Ascending aorta (tissue), 2 donors: ENCODE measurements around the gene SLC23A3. TPM values are rescaled to one million over a fixed set of nuclear protein-coding genes. Genes with fewer than 3 reads are reported as not detected.

Source experiments
- DNase-seq, 2 donors: peaks; one replicate each; pipeline ENCODE4 v3.0.0-alpha.2; 2019; ENCODE audit warnings: low spot score in 2 of 2
- H3K27ac ChIP-seq, 2 donors: fragments of 200-600 bp; sonication (generic); one replicate each; pipeline ENCODE4 v1.5.1; 2016 to 2017; ENCODE audit warnings: mild to moderate bottlenecking in 1 of 2
- H3K27me3 ChIP-seq: fragments of 200-600 bp; sonication (generic); one replicate; pipeline ENCODE4 v1.5.1; 2017
- H3K36me3 ChIP-seq, 2 donors: fragments of 200-600 bp; sonication (generic); one replicate each; pipeline ENCODE4 v1.5.1; 2016
- H3K4me1 ChIP-seq, 2 donors: fragments of 200-600 bp; sonication (generic); one replicate each; pipeline ENCODE4 v1.5.1; 2016 to 2017; ENCODE audit warnings: mild to moderate bottlenecking in 1 of 2
- H3K4me3 ChIP-seq, 2 donors: fragments of 200-600 bp; sonication (generic); one replicate each; pipeline ENCODE4 v1.5.1; 2016 to 2017; ENCODE audit warnings: mild to moderate bottlenecking in 1 of 2
- H3K9me3 ChIP-seq, 2 donors: fragments of 200-600 bp; sonication (generic); one replicate each; pipeline ENCODE4 v1.5.1; 2016
- CTCF ChIP-seq, 3 experiments: fragments of 200-600 bp in 2 of 3; fragments of 450-650 bp in 1 of 3; sonication (generic) in 2 of 3; IDR thresholded peaks; one replicate each; pipeline ENCODE4 v1.5.1; 2016 to 2019; ENCODE audit warnings: antibody characterized with exemption in 3 of 3, mild to moderate bottlenecking in 1 of 3, moderate library complexity in 1 of 3
- intact Hi-C: fragments of 100-400 bp; cut with DNase I; formaldehyde crosslinking; loops from one replicate; pipeline ENCODE4 v1.15.1; 2023
- total RNA-seq: library from RNA; depleted of rRNA; stranded (reverse); fragments of >200 nt; gene quantifications from one replicate; pipeline ENCODE4 v1.1.0, GENCODE V29; 2016

The SLC23A3 gene
- total RNA-seq, 1 donor from 2014 or later, result 14.2 TPM

DNA sequence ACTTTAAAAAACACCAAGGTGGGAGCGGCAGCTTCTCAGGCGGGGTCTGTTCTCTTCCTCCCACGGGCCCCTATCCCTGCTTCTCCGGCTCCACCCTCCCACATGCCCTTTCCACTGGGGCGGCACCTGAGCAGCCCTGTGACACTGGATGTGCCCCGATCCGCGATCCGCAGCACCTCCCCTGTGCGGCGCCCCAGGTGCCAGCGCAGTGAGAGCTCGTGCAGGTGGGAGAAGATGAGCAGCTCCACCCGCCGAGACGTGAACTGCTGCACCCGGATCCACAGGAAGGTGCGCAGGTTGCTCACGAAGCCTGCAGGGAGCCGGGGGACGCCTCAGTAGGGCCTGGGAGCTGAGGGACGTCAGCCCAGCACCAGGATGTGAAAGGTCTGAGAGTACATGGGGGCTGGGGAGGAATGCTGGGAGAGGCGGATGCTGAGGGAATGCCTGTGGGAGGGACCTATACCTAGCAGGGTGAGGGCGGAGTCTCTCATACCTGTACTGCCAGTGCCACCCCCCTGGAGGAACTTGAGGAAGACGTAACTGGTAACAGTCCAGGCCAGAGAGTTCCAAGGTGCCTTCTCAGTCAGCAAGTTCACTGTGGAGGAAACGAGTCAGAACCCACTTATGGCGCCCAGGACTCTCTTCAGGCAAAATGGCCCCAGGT, 46.2 kb upstream of the SLC23A3 start:
- Histone ChIP-seq H3K4me1 (peaks cover 12 to 31% of the 10 kb centered on the region in 2 donors), H3K27ac (peak overlapping the region; percentile 44 to 92), H3K9me3 (no peaks in the 10 kb centered on the region), H3K36me3 (peaks cover 39 to 54% of the 10 kb centered on the region in 2 donors), H3K27me3 (no peaks in the 10 kb centered on the region), H3K4me3 (no peak overlapping the region)
- intact Hi-C loops, result loop anchor here (10.0 kb wide), 1 partner anchor 469 kb away; no protein-coding TSS in a partner anchor
- DNase-seq, result no peak
- no peak for TF ChIP-seq CTCF (IDR thresholded peaks at IDR 0.05)

DNA sequence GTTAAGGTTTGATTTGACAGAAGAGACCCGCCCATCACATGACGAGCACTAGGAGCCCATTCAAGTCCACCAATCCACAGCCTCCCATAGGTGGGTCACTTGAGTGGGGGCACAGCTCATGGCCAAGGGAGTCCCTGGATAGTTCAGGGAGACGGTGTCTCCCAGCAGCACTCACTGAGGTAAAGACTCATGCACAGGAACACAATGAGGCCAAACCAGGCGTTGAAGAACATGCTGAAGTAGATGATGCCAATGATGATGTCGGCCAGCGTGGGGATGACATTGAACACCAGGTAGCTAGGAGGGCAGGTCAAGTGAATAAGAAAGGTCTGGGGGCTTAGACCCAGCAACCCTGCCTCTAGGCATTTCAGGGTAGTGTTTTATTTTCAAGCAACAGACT, 45.0 kb upstream of the SLC23A3 start:
- no peaks in the 10 kb centered on the region for H3K9me3 ChIP-seq
- no peak overlapping the region for H3K27ac ChIP-seq
- no peak overlapping the region for H3K4me3 ChIP-seq
- no peak for DNase-seq
- H3K36me3 ChIP-seq, result peaks cover 34 to 50% of the 10 kb centered on the region in 2 donors
- H3K4me1 ChIP-seq, result peaks cover 11 to 27% of the 10 kb centered on the region in 2 donors
- no peak for TF ChIP-seq CTCF (IDR thresholded peaks at IDR 0.05)
- intact Hi-C loops, result loop anchor here (10.0 kb wide), 1 partner anchor 470 kb away; no protein-coding TSS in a partner anchor
- H3K27me3 ChIP-seq, result no peaks in the 10 kb centered on the region

DNA sequence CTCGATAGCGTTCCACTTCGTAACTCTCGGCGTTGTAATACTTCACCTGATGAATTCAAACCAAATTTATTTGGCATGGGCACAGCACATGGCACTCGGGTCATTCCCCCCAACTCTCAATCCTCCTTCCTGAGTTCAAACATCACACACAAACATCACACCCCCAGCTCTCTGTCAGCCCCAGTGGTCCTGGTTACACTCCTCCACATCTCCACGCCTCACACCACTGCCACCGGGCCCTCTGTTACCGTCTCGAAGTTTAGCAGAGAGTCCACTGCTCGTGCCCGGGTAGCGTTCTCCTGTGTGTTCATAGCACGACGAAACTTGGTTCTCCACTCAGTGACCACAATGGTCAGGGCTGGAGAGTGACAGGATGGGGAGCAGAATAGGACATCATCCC, 44.3 kb upstream of the SLC23A3 start:
- intact Hi-C loops, result loop anchor here (10.0 kb wide), 1 partner anchor 471 kb away; no protein-coding TSS in a partner anchor
- no peak for TF ChIP-seq CTCF (IDR thresholded peaks at IDR 0.05)
- Histone ChIP-seq H3K4me3 (no peak overlapping the region), H3K4me1 (peaks cover 5 to 20% of the 10 kb centered on the region in 2 donors), H3K27ac (no peak overlapping the region), H3K27me3 (no peaks in the 10 kb centered on the region), H3K36me3 (peaks cover 37 to 56% of the 10 kb centered on the region in 2 donors), H3K9me3 (no peaks in the 10 kb centered on the region)
- DNase-seq, result no peak

GRCh38 chr2:219213486-219214071, 43.8 kb upstream of the SLC23A3 start:
- DNase-seq, result peak in 1 of 2 donors; percentile 38
- H3K4me3 ChIP-seq, result no peak overlapping the region
- peaks cover 42 to 62% of the 10 kb centered on the region in 2 donors for H3K36me3 ChIP-seq
- peaks cover 5 to 20% of the 10 kb centered on the region in 2 donors for H3K4me1 ChIP-seq
- no peak for TF ChIP-seq CTCF (IDR thresholded peaks at IDR 0.05)
- H3K27ac ChIP-seq, result no peak overlapping the region
- H3K9me3 ChIP-seq, result no peaks in the 10 kb centered on the region
- H3K27me3 ChIP-seq, result no peaks in the 10 kb centered on the region
- intact Hi-C loops, result loop anchor here (10.0 kb wide), 1 partner anchor 471 kb away; no protein-coding TSS in a partner anchor

DNA sequence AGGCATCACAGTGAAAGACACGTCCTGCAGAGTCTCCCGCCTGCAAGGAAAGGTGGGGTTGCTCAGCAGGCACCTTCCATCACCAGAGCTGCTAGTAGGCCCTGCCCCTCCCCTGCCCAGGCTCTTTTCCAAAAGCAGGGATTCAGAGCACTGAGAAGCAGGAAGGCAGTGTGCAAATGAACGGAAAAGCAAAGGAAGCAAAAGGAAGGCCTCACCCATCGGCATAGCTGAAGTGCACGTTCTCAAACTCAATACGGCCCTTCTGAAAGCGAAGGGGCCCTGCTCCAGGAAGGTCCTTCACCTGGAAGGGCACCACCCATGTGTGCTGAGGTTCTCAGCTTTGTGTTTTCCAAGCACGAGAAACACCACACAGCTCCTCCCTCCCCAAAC, 43.2 kb upstream of the SLC23A3 start:
- Histone ChIP-seq H3K36me3 (peaks cover 48 to 64% of the 10 kb centered on the region in 2 donors), H3K27me3 (no peaks in the 10 kb centered on the region)

More for the DNA sequence above, 43.2 kb upstream of the SLC23A3 start:
- intact Hi-C loops, result loop anchor here (10.0 kb wide), 1 partner anchor 472 kb away; no protein-coding TSS in a partner anchor
- H3K27ac ChIP-seq, result no peak overlapping the region
- DNase-seq, result peak in 1 of 2 donors; percentile 28
- H3K4me1 ChIP-seq, result peaks cover 5 to 18% of the 10 kb centered on the region in 2 donors
- H3K4me3 ChIP-seq, result no peak overlapping the region
- H3K9me3 ChIP-seq, result no peaks in the 10 kb centered on the region
- TF ChIP-seq CTCF (IDR thresholded peaks at IDR 0.05), result no peak
